Measurements from ENCODE around the gene COMT.
"Not testable (repeated sequence)": the region's sequence is repeated elsewhere in the genome, so short reads cannot be mapped to it uniquely, and the experiment has no call there.

COMT gene

DNA sequence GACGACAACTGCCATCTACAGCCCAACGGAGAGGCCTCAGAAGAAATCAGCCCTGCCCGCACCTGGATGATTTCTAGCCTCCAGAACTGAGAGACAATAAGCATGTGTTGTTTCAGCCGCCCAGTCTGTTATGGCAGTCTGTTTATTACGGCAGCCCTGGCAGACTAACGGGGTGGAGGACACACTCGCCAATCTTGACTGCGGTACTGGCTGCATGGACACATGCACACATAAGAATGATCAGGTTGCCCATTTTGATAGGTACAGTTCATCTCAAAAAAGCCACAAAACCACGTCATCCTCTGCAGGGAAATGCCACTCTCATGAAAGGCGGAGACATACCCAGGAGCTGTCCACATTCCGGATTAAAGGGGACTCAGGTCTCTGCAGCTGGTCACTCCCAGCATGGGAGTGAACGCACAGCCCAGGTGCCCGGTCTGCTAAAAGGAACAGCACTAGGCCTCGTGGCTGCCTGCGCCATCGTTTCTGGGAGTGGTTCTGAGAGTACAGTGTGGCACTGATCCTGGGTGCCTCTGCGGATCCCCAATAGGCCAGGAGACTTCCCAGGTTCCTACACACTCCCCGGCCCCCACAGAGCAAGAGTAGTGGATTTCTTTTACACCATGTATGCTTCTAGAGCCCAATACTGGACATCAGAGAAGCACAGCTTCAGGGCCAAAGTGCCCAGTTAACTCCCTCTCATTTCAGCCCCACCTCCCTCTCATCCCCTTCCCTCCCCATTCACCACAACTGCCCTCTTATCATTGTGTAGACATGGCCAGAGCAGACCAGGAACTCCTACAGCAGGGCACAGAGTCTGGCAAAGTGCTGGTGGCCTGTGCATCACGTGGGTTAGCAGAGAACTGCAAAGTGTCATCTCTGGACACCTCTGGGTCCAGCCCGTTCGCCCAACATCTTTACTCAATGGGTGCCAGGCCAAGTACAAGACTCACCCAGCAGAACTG is 11.7 kb upstream of the COMT start:
- no peak for DNase-seq

DNA sequence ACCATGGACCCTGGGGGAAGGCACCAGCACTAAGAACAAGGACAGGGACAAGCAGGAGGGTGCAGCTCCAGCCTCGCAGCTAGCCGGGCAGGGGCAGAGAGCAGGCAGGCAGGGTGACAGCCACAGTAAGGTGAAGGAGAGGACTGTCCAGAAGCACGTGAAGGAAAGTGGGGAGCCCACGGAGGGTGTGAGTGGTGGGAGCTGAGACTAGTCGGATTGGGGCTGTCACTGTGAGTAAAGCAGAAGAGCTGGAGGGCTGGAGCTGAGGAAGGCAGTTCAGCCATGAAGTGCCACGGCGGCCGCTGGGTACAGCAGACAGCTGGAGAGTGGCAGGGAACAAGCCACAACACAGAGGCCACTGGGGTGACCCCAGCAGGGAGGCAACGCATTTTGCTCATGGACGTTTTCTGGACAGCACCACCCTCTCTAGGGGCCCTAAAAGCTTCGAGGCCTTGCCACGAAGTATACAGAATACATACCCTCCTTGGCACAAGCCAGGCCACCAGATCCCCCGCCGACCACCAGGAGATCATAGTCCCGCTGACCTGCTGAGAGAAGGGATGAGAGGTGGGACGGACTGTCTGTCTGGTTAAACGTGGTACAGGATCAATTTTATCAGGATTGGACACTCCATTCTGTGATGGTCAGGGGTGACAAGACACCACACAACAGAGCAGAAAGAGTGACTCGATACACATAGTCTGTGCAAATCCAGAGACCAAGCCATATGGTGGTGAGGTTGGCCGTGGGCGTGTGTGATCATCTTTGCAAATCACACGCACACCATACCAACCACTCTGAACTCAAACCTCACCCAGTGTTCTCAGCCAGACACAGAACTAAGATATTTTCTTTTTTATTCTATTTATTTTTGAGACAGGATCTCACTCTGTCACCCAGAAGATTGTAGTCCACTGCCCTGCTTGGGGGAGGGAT is 10.8 kb upstream of the COMT start:
- no peak for DNase-seq

DNA sequence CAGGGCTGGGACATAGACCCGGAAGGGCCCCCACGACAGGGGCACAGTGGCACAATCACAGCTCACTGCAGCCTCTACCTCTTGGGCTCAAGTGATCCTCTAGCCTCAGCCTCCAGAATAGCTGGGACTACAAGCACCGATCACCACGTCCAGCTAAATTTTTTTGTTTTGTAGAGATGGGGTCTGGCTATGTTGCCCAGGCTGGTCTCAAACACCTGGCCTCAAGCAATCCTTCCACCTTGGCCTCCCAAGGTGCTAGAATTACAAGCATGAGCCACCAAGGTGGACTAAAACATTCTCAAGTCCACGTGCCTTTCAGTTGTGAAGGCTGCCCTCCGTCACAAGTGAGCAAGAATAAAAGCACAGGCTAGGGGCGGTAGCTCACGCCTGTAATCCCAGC is 10.1 kb upstream of the COMT start:
- no peak for DNase-seq

DNA sequence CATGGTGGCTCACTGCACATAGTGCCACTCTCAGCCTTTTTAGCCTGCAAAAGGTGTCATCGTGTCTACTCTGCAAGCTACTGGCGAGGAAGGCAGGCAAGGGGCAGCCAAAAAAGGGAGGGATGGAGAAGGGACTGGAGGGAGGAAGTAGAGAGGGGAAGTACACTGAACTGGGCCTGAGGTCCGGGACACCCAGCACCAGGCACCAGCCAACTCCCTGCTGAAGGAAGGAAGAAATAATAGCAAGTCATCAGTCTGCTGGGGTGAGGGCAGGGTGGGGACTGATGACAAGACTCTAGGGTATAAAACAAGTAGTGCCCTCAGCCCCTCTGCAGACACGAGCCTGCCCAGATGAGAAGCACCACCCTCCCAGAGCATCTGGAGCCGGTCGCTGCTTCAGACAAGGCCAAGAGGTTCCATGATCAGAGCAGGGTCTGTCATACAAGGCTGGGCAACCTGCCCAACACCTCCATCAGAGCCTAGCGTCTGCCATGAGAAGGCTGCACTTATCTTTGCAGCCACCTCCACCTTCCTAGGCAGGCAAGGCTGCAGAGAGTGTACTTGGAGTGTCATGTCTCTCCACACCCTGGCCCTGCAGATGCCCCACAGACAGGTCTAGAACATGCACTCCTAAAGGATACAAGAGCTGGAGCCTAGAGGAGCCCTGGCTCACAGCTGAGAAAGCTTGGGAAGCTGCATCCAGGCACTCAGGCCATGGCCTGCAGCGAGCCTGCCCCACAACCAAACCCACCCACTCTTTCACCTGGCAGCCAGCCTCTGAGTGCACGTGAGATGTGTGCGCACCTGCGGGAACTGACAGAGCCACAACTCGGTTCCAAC is 9.0 kb upstream of the COMT start:
- no peak for DNase-seq

DNA sequence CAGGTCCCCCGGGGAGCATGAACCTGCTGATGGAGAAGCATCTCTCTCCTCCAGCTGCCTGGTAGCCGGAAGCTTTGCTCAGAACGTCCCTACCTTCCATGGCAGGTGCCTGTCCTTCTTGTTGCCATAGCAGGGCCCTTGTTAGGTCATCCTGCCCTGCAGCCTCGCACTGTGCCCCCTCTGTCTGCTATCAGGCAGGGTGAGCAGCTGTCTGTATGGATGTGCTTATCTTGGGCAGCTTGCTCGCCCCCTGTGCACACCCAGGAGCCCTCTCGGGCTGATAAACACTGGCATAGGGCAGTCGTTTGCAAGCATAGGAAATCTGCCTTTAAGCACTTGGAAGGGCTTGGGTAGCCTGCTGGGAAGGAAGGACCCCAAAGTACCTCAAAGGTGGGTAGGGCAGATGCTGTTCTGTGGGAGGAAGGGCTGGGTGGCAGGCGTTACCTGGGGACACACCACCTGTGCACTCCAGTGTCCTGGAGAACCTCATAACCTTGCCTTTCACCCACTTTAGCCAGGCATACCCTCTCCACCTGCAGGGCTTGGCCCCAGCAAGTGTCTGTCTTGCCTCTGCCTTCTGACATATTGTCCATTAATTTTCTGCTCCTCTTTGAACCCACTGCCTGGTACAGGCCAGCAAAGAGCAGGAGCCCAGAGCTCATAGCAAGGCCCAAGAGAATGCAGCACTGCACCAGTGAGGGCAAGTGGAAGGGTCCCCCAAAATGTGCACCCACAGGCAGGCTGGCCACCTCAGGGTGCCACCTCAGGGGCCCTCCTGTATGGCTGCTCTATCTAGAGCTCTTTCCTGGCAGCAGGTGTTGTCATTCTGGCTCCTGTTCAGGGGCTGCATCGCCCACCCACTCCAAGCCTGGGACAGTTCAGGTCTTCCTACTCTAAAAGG is 8.0 kb upstream of the COMT start:
- DNase-seq: no peak

DNA sequence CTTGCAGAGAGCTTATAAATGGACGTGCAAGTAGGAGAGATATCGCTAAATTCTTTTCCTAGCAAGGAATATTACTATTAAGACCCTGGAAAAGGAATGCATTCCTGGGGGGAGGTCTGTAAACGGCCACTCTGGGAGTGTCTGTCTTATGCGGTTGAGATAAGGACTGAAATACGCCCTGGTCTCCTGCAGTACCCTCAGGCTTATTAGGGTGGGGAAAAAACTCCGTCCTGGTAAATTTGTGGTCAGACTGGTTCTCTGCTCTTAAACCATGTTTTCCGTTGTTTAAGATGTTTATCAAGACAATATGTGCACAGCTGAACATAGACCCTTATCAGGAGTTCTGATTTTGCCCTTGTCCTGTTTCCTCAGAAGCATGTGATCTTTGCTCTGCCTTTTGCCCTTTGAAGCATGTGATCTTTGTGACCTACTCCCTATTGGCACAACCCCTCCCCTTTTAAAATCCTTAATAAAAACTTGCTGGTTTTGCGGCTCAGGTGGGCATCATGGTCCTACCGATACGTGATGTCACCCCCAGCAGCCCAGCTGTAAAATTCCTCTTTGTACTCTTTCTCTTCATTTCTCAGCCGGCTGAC is 6.4 kb upstream of the COMT start:
- DNase-seq: not testable (repeated sequence)

DNA sequence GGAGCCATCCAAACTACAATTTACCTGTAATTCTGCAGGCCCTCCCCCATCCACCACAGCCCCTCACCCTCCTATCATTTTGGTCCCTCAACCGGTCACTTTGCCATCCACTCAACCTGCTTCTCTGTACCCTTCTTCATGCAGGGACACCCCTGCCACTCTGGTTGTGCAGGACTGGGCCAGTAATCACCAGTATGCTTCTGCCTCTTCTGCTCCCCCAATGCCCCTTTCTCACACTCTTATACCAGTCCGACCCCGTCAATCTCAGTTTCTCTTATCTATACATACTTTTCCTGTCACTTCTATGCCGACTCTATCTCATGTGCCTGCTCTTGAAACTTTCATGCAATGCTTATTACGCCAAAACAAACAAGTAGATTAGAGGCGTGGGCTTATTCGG is 5.1 kb upstream of the COMT start:
- DNase-seq: no peak

DNA sequence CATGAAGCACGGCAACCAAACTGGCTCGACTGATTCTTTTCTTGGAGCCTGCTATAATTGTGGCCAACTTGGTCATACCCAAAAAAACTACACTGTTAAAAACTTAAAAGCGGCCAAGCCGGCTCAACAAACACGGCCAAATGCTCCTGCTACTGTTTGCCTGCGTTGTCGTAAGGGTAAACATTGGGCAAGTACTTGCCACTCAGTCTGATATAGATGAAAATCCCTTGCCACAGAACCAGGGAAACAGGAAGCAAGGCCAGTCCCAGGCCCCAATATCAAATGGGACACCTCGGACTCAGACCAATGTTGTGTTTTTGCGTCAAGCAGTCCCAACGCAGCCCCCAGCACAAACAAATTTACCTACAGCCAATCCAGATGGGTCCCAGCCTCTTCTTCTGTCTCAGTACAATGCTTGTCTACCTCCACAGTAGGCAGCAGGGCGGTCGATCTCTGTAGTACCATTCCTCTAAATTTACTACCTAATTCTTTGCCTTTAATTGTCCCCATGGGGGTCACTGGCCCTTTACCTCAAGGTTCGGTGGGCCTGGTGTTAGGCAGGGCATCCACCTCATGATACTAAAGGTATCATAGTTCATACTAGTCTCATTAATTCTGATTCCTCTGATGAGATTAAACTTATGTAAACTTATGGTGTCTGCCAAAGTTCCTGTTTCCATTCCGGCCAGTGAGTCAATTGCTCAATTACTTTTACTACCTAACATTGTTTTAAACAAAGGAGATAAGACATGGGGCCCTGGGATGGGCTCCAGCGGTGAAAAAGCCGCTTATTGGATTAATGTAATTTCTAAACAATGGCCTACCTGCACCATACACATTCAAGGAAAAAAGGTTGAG is 3.7 kb upstream of the COMT start:
- no peak for DNase-seq

DNA sequence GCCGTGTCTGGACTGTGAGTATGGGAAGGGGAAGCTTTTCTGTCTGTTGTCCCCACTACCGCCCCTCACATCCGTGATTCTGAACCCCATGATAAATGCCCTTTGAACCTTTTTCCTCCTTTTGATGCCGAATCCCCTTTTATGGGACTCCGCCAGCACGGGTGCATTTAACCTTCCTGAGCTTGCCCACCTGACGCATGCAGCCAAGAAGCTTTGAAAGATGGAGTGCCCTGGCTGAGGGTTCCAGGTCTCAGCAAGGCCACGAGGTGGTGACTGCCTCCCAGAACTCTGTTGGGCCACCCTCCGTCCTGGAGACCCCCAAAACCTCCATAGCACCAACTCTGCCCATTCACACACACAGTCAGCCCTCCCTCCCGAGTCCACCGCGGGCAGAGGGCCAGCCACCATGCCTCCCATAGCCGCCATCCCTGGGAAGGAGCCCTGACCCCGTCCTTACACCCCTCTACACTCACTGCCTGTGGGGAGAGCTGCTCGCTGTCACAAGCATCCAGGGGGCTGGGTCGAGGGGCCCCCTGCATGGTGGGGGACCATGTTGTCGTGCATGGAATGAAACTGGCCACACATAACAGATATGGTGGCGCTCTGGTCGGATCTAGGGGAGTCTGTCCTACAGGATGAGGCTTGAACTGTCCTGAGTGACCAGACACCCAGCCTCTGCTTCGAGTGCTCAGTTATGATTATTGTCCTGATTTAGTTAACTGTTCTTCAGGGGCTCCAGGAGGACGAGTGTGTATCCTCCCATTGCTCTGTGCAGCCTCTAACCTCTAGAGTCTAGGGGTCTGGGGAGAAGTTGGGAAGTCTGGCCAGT is 822 bp upstream of the COMT start:
- no peak for DNase-seq

DNA sequence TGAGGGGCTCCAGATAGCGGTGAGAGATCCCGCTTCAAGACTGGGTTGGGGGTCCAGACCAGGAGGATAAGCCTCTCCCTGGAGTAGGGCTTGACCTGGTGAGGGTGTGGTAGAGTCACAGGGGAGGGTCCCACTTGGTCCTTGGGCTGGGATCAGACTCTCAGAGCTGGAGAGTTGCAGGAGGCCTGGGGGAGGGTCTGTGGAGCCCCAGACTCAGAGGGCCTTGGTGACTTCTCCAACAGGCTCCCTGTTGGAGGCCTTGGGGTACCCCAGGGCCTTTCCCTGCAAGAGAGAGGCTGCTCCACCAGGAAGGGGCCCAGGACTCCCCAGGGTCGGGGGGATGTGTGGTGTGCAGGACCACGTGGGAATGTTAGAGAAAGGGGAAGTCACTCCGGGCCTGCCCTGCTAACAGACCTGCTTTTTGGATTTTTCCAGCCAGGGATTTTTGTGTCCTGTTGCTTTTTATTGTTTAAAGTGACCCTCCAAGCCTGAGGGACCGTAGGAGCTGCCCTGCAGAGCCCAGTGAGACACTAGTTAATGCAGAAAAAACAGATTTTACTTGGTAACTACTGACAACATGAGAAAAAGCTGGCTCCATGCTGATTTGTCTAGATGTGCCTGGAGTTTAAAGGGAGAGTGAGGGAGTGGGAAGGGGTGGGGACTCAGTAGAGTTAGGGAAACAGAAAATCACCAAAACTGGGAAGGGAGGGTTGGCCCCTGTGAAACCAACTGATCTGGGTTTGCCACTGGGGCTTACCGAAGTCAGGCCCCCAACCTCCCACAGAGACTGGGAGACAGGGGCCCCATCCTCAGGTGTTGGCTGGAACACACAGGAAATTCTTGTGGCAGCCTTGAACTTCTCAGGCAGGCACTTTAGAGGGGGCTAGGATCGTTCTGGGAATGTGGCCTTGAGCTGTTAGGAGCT is 847 bp downstream of the COMT start:
- DNase-seq: no peak

DNA sequence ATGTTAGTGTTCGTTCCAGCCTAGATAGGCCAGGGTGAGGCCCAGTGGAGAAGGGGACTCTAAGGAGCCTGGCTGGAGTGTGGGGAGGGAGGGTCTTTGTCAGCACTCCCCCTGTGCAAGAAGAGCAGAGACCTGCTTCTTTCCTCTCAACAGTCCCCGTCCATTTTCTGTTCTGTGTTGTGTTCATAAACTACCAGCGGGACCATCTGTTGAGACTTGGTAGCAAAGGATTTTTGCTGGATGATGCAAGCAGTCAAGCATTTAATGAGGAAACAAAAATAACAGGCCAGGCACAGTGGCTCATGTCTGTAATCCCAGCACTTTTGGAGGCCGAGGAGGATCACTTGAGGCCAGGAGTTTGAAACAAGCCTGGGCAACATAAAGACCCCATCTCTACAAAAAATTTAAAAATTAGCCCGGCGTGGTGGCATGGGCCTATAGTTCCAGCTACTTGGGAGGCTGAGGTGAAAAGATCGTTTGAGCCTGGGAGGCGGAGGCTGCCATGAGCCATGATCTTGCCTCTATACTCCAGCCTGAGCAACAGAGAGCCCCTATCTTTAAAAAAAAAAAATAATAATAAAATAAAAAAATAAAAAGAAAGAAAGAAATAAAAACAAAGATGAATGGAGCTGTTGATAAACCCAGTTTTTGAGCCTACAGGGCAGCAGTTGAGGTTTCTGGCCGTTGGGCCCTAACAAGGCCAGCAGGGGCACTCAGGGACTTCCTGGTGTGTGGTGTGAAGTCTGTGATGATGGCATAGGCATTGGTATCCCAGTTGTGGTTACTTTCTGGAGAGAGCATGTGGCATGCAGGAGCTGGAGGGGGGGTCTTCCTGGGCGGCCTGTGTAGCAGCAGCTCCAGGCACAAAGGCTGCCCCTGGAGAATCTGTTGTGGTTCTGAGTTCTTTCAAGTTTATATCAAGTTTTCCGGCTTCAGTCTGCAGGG is 1.8 kb downstream of the COMT start:
- DNase-seq: no peak

DNA sequence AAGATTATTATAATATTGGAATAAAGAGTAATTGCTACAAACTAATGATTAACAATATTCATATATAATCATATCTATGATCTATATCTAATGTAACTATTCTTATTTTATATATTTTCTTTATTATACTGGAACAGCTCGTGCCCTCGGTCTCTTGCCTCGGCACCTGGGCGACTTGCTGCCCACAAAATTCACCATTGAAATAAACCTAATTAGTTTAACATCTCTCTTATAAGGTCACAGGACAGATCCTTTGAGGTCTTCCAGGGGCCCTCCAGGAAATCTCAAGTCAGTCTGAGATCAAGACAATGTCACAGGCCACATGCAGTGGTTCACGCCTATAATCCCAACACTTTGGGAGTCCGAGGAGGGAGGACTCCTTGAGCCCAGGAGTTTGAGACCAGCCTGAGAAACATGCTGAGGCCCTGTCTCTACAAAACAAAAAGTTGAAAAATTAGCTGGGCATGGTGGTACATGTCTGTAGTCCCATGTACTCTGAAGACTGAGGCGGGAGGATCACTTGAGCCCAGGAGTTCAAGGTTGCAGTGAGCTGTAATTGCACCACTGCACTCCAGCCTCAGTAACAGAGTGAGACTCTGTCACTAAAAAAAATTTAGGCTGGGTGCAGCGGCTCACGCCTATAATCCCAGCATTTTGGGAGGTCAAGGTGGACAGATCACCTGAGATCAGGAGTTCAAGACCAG is 6.6 kb downstream of the COMT start:
- no peak for DNase-seq

DNA sequence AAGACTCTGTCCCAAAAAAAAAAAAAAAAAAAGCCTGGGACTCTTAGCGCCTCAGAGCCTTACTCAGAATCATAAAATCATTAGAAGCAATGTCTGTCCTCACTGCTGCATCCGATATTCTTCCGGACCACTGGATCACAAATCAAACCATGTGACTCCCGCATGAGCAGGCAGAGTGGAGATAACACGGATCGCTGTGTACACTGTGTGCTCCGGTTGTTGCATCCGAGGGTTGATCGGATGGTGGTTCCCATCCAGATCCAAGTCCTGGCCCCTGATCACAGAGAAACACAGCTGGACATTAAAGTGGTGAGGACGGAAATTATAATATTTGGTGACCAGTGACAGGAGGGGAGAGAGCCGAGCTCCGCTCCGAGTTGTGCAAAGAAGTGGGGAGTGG is 9.8 kb downstream of the COMT start:
- no peak for DNase-seq

DNA sequence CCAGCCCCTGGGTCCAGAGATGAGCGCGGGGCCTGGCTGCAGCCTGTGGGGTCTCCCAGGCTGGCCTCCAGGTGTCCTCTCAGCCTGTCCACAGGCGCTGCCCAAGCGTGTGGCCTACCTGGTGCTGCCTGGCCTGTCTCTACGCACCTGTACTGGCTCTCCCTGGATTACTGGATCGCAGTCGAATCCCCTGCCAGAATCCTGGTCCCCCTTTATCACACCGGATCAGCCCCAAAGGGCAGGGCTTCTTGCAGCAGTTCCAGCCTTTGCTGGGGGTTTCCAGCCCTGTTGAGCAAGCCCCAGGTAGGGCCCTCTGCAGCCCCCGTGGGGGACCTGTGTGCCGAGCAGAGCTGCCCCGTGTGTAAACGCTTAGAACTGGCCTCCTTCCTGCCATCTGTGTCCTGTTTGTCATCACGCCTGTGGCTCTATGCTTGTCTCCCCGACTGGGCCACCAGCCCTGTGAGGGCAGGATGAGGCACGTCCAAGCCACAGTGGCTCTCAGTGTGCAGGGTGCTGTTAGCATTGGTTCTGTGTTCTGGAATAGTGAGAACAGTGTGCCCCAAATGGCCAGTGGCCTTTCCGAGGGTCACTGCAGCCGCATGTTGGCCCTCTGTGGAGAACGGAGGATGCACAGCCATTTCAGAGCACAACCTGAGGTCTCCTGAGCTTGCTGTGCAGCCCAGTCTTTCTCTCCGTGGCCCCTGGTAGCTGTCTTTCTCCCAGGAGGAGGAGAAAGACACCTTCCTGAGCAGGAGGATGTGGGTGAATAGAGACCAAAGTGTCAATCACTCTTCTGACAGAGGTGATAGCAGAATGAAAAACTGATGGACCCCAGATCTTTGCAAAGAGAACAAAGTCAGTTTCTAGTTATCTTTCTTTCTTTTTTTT is 13.9 kb downstream of the COMT start:
- DNase-seq: no peak

DNA sequence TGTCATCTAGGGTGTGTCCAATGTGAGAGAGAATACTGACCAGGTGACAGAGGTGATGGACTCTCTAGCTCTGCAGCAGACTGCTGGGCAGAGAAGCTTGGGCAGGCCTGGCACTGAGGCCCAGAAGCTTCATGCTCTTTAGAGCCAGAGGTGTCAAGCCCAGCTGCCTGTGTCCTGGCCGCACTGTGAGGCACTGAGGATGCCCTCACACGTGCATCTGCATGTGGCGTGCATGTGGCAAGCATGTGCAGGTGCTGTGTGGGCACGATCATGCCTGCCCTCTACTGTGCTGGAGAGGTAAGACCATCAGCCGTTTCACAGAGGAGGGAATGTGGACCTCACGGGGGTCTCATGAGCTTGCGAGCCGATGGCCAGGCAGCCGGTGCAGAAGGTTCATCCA is 15.9 kb downstream of the COMT start:
- DNase-seq: no peak
